GM21381 (cell line): ENCODE data around the gene RAB31.
"Not testable (repeated sequence)": the region's sequence is repeated elsewhere in the genome, so short reads cannot be mapped to it uniquely, and the experiment has no call there.

ENCODE experiments used
- ATAC-seq: cut with Tn5 transposase; IDR thresholded peaks from one replicate; pipeline ENCODE4 v1.9.1; 2021; ENCODE audit warnings: mild to moderate bottlenecking, moderate library complexity; ENCODE audit not compliant: unreplicated experiment

Gene RAB31

GRCh38 chr18:9756271-9756932 is 48.3 kb downstream of the RAB31 start:
- no peak for ATAC-seq

- ATAC-seq, result no peak
Observed at GRCh38 chr18:9756933-9757470, 48.9 kb downstream of the RAB31 start.

GRCh38 chr18:9757827-9758621 is 49.9 kb downstream of the RAB31 start:
- ATAC-seq, result no peak

GRCh38 chr18:9758624-9759075 is 50.5 kb downstream of the RAB31 start:
- no peak for ATAC-seq

GRCh38 chr18:9760641-9761040 is 52.5 kb downstream of the RAB31 start:
- no peak for ATAC-seq

- ATAC-seq, result no peak
Observed at GRCh38 chr18:9762526-9762925, 54.4 kb downstream of the RAB31 start.

- no peak for ATAC-seq
Observed at GRCh38 chr18:9763157-9763556, 55.1 kb downstream of the RAB31 start.

GRCh38 chr18:9764011-9764481 is 55.9 kb downstream of the RAB31 start:
- ATAC-seq, result no peak

GRCh38 chr18:9765501-9765900 is 57.4 kb downstream of the RAB31 start:
- ATAC-seq, result no peak

- ATAC-seq, result no peak
Observed at GRCh38 chr18:9766076-9766481, 58.0 kb downstream of the RAB31 start.

GRCh38 chr18:9766740-9767139 is 58.6 kb downstream of the RAB31 start:
- ATAC-seq, result no peak

GRCh38 chr18:9768071-9768691 is 60.1 kb downstream of the RAB31 start:
- not testable (repeated sequence) for ATAC-seq

GRCh38 chr18:9770111-9770510 is 62.0 kb downstream of the RAB31 start:
- ATAC-seq, result not testable (repeated sequence)

GRCh38 chr18:9771261-9771976 is 63.3 kb downstream of the RAB31 start:
- no peak for ATAC-seq

- ATAC-seq, result no peak
Observed at GRCh38 chr18:9771977-9772660, 64.0 kb downstream of the RAB31 start.

GRCh38 chr18:9772847-9773677 is 65.0 kb downstream of the RAB31 start:
- no peak for ATAC-seq

GRCh38 chr18:9774150-9774549 is 66.0 kb downstream of the RAB31 start:
- no peak for ATAC-seq

GRCh38 chr18:9775178-9775577 is 67.1 kb downstream of the RAB31 start:
- ATAC-seq, result no peak

GRCh38 chr18:9779630-9780029 is 71.5 kb downstream of the RAB31 start:
- no peak for ATAC-seq
